Loucy (cell line): ENCODE results near the gene STON2.
"Not testable (repeated sequence)": the region's sequence is repeated elsewhere in the genome, so short reads cannot be mapped to it uniquely, and the experiment has no call there.

Experiments used
- EZH2phosphoT487 ChIP-seq: fragments of 200-600 bp; IDR thresholded peaks from 2 replicates; pipeline ENCODE4 v1.6.1; 2018; ENCODE audit warnings: antibody characterized with exemption, mild to moderate bottlenecking, moderate library complexity, borderline replicate concordance
- TF ChIP-seq, protein P1 (sequence below): fragments of 200-600 bp; sonication (generic); conservative IDR thresholded peaks from 2 replicates; pipeline ENCODE4 v1.5.1; 2014; ENCODE audit warnings: mild to moderate bottlenecking, antibody characterized with exemption, low read length

GRCh38 chr14:81380009-81380408 is 20.1 kb downstream of the STON2 start:
- TF ChIP-seq, protein P1, sequence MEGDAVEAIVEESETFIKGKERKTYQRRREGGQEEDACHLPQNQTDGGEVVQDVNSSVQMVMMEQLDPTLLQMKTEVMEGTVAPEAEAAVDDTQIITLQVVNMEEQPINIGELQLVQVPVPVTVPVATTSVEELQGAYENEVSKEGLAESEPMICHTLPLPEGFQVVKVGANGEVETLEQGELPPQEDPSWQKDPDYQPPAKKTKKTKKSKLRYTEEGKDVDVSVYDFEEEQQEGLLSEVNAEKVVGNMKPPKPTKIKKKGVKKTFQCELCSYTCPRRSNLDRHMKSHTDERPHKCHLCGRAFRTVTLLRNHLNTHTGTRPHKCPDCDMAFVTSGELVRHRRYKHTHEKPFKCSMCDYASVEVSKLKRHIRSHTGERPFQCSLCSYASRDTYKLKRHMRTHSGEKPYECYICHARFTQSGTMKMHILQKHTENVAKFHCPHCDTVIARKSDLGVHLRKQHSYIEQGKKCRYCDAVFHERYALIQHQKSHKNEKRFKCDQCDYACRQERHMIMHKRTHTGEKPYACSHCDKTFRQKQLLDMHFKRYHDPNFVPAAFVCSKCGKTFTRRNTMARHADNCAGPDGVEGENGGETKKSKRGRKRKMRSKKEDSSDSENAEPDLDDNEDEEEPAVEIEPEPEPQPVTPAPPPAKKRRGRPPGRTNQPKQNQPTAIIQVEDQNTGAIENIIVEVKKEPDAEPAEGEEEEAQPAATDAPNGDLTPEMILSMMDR, result not testable (repeated sequence)
- TF ChIP-seq EZH2phosphoT487, result not testable (repeated sequence)
